Epithelial cell of proximal tubule (primary cell): ENCODE measurements around the gene DAAM1. TPM values are rescaled to one million over a fixed set of nuclear protein-coding genes. Genes with fewer than 3 reads are reported as not detected.
A peak's percentile ranks its signal among the peaks of the same experiment; 100 is the strongest.

Experiments used
- DNase-seq: peaks from one replicate; pipeline ENCODE4 v3.0.0-alpha.2; 2011; ENCODE audit warnings: low read depth
- H3K4me3 ChIP-seq: 2 replicates; pipeline ENCODE4 v1.5.1; 2011; ENCODE audit warnings: low read depth, mild to moderate bottlenecking, low read length
- total RNA-seq: library from RNA; depleted of rRNA; stranded (reverse); fragments of >200 nt; gene quantifications from 2 replicates; pipeline ENCODE4 v1.2.3, GENCODE V29; 2015
- TF ChIP-seq, protein P1 (sequence below): conservative IDR thresholded peaks from 2 replicates; pipeline ENCODE4 v1.5.1; 2012; ENCODE audit warnings: low read depth, mild to moderate bottlenecking, low read length

DAAM1 gene
- total RNA-seq, 1 donor from 2014 or later, result 17.5 TPM

DNA sequence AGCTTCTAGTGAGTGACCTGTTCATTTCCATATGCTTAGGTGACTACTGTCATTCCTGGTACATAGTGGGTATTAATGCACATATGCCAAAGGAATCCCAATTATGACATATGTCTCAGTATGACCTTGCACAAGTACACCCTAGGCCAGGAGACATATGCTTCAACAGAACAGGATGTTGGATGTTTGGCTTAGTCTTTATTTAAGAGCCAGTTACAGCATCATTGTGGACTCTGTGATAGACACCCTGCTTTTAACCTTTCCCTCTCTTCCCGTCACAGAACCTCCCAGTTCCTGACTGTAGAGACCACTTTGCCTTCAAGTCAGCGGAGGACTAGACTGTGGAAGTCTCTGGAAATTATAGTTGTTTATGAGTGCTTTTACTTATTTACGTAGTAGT, 72.9 kb downstream of the DAAM1 start:
- TF ChIP-seq, protein P1, sequence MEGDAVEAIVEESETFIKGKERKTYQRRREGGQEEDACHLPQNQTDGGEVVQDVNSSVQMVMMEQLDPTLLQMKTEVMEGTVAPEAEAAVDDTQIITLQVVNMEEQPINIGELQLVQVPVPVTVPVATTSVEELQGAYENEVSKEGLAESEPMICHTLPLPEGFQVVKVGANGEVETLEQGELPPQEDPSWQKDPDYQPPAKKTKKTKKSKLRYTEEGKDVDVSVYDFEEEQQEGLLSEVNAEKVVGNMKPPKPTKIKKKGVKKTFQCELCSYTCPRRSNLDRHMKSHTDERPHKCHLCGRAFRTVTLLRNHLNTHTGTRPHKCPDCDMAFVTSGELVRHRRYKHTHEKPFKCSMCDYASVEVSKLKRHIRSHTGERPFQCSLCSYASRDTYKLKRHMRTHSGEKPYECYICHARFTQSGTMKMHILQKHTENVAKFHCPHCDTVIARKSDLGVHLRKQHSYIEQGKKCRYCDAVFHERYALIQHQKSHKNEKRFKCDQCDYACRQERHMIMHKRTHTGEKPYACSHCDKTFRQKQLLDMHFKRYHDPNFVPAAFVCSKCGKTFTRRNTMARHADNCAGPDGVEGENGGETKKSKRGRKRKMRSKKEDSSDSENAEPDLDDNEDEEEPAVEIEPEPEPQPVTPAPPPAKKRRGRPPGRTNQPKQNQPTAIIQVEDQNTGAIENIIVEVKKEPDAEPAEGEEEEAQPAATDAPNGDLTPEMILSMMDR, result no peak
- no peak for DNase-seq
- no peak overlapping the region for H3K4me3 ChIP-seq

DNA sequence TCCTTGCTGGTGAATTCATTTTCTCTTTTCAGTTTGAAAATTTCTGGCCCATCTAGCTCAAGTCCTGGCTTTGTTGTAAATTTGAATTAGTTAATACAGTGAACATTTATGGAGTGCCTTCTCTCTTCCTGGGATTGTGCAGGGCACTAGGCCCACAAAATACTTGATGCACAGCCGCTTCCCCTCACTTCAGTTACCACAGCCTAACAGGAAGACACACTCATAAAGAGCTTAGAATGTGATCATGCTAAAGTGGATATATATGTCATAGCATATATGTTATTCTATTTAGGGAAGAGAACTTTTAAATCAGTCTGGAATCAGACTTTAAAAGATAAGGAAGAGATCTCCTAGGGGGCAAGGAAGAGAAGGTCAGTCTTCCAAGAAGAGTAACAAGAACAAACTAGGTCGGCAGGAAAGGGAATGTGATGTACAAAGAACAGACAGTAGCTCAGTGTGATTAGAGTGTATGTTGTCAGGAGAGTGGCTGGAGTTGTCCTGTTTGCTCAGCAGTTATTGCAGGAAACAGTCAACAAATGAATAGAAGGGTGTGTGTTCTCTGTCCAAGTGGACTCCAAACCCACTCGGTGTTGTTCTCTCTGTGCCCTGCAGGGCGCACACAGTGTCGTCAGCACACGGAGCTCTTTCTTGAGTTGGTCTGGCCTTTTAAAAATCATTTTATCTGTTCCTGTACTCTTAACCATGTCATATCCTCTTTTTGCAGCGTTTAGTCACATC, 74.4 kb downstream of the DAAM1 start:
- H3K4me3 ChIP-seq, result no peak overlapping the region
- no peak for DNase-seq
- TF ChIP-seq, protein P1, result peak; percentile 31

DNA sequence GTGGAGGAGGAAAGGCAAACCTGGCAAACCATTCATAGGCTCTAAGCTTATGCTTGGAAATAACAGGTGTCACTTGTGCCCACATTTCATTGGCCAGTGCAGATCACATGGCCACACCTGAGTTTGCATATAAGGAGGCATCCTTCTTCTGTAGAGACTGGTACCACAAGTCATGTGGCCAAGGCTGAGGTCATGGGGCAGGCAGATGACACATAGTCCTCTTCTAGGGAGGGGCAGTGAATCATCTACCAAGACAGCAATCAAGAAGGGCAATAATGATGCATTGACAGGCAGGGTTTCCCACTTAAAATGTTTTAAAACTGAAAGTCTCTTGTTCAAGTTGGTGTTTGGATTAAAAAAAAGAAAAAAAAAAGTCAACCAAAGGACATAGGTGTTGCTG, 77.3 kb downstream of the DAAM1 start:
- TF ChIP-seq, protein P1, result no peak
- no peak overlapping the region for H3K4me3 ChIP-seq
- DNase-seq, result peak; percentile 35

DNA sequence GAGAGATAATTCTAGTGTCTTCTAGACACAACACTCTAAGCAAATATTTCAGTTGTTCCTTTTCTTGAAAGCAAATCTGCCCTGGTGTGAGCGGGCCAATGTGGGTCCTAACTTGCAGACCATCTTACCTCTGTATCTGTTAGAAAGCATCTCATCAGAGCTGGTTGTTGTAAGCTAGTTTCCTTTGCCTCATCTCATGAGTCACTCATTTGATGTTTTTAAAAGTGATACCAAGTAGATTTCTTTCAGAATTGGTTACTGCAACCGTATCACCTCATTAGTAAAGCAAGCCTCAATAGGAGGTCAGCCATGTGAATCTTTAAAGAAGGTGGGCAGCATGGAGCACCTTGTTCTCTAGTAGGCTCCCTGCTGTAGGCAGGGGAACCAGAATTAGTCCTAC, 78.6 kb downstream of the DAAM1 start:
- no peak overlapping the region for H3K4me3 ChIP-seq
- DNase-seq, result no peak
- TF ChIP-seq, protein P1, result no peak

DNA sequence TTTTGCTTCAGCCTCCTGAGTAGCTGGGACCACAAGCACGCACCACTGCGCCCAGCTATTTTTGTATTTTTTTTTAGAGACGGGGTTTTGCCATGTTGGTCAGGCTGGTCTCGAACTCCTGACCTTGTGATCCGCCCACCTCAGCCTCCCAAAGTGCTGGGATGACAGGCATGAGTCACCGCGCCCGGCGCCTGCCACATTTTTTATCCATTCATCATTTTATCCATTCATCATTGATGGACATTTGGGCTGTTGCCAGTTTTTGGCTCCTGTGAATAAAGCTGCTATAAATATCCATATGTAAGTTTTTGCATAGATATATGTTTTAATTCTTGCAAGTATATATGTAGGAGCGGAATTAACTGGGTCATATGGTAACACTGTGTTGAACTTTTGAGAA, 79.5 kb downstream of the DAAM1 start:
- no peak for DNase-seq
- TF ChIP-seq, protein P1, result no peak
- no peak overlapping the region for H3K4me3 ChIP-seq

DNA sequence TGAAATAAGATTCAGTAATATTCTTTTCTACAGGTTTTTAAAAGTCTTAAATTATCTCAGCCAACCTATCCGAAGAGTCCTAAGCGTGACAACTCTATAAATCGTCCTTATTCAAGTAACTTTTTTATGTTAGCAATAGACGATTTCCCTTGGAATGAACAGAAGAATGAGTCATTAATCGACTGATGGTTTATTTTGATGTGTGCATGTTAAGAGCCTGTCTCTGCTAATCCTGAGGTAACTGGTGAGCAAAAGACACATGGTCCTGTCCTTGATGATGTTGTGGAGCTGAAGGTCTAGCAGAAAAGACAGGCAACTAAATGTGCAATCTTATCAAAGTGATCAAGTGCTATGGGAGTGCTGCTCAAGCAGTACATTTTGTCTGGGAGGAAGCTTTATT, 80.4 kb downstream of the DAAM1 start:
- TF ChIP-seq, protein P1, result no peak
- DNase-seq, result no peak
- no peak overlapping the region for H3K4me3 ChIP-seq

DNA sequence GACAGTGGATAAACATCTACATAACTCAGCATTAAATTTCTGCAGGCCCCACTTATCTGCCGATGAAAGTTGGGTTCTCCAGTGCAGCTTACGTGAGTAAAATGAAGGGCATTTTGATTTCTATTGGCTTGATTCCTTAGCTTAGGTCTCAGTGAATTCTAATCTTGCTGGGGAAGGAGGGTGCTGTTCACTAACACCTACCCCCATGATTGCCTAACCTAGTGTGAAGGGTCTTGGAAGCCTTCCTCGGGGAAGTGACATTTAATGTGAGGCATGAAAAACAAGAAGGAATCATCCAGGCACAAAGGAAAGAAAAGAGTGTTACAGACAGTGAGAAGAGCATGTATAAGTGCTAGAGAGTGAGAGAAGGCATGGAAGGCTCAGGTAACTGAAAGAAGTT, 81.0 kb downstream of the DAAM1 start:
- TF ChIP-seq, protein P1, result no peak
- no peak for DNase-seq
- no peak overlapping the region for H3K4me3 ChIP-seq
